COLO668 (cell line): ENCODE results near the gene DAP3.
"Not testable (repeated sequence)": the region's sequence is repeated elsewhere in the genome, so short reads cannot be mapped to it uniquely, and the experiment has no call there.

Experiments
- DNase-seq: peaks from one replicate; lab custom pipeline; 2025; ENCODE audit not compliant: unreplicated experiment; lab: John Stamatoyannopoulos, UW

The DAP3 gene

DNA sequence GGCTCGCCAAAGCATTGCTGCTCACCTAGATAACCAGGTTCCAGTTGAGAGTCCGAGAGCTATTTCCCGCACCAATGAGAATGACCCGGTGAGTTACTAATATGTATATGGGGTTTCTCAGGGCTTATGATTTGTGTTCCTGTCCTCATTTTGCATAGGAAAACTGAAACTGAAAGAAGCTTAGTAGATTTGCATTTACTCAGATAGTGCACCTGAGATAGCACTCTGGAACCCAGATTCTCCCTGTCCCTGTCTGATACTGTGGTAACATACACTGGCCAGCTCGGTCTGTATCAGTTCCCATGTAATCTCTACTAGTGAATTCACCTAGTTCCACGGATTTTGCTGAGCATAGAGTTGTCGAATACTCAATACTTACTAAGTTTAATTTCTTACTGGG, 28.1 kb downstream of the DAP3 start:
- no peak for DNase-seq

DNA sequence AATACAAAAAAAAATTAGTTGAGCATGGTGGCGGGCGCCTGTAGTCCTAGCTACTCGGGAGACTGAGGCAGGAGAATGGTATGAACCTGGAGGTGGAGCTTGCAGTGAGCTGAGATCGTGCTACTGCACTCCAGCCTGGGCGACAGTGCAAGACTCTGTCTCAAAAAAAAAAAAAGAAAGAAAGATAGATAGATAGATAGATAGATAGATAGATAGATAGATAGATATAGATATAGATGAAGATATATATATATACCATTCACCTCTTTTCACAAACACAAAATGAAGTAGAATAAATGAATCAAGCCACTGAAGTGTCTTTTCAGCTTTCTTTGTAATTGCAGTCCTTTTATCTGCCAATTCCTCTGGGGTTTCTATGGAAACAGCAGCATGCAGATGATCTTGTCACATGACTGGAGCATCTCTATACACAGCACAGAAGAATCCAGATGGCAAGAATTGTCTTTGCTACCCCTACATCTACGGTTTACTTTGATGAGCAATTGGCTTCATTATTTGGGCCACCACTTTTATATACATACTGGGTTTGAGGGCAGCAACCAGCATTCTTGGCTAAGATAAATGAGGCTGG, 29.7 kb downstream of the DAP3 start:
- not testable (repeated sequence) for DNase-seq

- no peak for DNase-seq
Measured at GRCh38 chr1:155719703-155720102, 30.8 kb downstream of the DAP3 start.

GRCh38 chr1:155725142-155725541, 36.3 kb downstream of the DAP3 start:
- no peak for DNase-seq

GRCh38 chr1:155729031-155729898, 40.4 kb downstream of the DAP3 start:
- DNase-seq = peak; percentile 42

DNA sequence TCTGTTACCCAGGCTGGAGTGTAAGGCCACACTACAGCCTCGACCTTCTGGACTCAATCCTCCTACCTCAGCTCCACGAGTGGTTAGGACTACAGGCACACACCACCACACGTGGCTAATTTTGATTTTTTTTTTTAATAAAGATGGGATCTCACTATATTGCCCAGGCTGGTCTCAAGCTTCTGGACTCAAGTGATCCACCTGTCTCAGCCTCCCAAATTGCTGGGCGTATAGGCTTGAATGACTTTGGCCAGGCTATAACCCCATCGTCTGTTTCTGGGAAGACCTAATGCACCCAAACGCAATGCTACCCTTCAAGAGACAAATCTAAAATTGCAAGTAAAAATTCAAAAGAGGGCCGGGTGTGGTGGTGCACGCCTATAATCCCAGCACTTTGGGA, 52.1 kb downstream of the DAP3 start:
- no peak for DNase-seq

- no peak for DNase-seq
Measured at GRCh38 chr1:155741908-155742307, 53.0 kb downstream of the DAP3 start.

- no peak for DNase-seq
Measured at GRCh38 chr1:155744711-155745283, 55.9 kb downstream of the DAP3 start.

- DNase-seq = peak; percentile 95
Measured at GRCh38 chr1:155745284-155746228, 56.7 kb downstream of the DAP3 start.

DNA sequence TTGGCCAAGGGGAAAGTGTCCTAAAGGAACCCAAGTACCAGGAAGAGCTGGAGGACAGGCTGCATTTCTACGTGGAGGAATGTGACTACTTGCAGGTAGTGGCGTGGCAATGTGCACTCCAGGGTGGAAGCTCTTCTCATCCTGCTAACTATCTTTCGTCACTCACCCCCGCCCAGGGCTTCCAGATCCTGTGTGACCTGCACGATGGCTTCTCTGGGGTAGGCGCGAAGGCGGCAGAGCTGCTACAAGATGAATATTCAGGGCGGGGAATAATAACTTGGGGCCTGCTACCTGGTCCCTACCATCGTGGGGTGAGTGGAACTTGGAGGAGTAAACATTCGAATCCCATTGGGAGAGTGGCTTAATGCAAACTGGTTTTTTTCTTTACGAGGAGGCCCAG, 58.7 kb downstream of the DAP3 start:
- not testable (repeated sequence) for DNase-seq

GRCh38 chr1:155748141-155748540, 59.2 kb downstream of the DAP3 start:
- DNase-seq = not testable (repeated sequence)

- DNase-seq = not testable (repeated sequence)
Measured at GRCh38 chr1:155759017-155759416, 70.1 kb downstream of the DAP3 start.

DNA sequence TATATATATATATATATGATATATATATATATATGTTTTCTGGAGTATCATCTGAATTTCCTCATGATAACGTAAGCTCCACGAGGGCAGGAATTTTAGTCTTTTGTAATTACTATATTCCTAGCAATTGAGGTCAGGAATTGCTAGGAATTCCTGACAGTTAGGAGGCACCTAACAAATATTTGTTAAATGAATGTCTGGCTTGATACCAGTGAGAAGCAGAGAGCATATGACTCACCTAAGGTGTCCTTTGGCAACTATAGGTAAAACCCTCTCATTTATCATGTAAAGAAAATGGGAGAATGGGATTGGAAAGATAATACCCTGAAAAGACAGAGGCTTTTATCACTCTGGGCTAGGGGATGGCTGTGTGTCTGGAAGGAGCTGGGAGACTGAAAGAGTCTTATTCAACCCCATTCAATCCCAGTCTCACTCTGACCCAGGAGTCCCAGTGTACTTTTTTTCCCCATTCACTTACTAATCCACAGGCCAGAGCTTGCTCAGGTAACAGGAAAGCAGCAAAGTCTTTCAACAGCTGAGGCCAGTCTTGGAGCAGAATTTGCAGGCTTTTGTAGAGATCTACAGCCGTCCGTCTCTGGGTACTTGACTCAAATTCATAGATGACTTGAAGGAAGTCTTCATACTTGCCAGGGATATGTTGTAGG, 71.2 kb downstream of the DAP3 start:
- DNase-seq = no peak

- no peak for DNase-seq
Measured at GRCh38 chr1:155760751-155761475, 72.0 kb downstream of the DAP3 start.

GRCh38 chr1:155761736-155762405, 73.0 kb downstream of the DAP3 start:
- DNase-seq = no peak

GRCh38 chr1:155763090-155763815, 74.4 kb downstream of the DAP3 start:
- DNase-seq = not testable (repeated sequence)

- not testable (repeated sequence) for DNase-seq
Measured at GRCh38 chr1:155763989-155764388, 75.1 kb downstream of the DAP3 start.

GRCh38 chr1:155767399-155767989, 78.6 kb downstream of the DAP3 start:
- DNase-seq = not testable (repeated sequence)
